ENCODE results near the gene GAL3ST2.
"Not testable (repeated sequence)": the region's sequence is repeated elsewhere in the genome, so short reads cannot be mapped to it uniquely, and the experiment has no call there.

Gene GAL3ST2

DNA sequence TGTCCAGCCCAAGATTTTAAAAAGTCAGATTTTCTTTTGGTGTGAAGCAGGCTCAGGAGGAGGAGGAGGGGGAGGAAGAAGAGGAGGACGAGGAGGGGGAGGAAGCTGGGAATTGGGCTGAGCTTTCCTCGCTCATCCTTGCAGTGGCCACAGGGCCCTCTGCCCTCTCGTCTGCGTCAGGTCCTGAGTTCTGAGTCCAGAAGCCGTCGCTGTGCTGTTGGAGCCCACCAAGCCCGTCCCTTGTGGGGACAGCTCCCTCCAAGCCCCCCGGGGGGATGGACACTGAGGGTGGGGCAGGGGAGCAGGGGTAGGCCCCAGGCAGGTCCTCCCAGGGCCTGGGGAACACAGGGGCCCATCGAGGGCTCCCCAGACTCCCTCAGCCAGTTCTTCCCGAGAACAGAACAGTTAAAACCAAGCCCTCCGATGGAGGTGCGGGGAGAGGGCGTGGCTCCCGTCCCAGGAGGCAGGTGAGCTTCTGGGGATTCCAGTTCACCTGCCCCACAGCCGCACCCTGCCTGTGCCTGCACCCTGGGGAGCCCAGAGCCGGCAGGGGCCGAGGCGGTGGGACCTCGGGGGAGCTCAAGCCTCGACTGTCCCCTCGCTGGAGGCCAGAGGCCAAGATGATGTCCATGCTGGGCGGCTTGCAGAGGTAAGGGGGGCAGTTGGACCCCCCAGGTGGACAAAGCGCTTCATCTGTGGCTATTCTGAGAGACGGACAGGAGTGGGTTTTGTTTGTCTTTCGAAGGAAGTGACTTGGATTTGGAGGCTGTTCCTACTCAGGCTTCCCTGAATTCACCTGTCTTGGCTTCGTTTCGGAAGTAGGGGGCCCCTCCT is at the start of gene GAL3ST2:
Gene GAL3ST2, plus strand, starts transcription at position 487 of the 834 bp plus-strand sequence. Its CDS starts 134 bp downstream, at position 621.
- DNase-seq, result no peak

DNA sequence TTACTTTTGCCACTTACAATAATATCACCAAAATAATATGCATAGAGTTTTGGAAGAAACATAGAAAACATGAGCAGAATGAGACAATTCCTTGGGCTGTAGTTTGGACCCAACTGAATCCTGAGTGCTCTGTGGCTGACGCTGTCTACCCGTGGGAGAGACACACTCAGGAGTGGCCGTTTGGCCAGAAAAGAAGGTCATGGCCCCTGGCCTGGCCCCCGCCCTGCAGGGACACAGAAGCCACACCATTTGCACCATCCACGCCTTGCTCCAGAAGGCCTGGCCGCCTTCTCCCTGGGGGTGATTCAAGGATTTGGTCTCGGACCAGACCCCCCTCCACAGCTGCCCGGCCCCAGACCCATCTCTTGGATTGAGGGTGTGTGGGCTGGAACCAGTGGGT is 48.6 kb upstream of the GAL3ST2 start:
- DNase-seq, result no peak

DNA sequence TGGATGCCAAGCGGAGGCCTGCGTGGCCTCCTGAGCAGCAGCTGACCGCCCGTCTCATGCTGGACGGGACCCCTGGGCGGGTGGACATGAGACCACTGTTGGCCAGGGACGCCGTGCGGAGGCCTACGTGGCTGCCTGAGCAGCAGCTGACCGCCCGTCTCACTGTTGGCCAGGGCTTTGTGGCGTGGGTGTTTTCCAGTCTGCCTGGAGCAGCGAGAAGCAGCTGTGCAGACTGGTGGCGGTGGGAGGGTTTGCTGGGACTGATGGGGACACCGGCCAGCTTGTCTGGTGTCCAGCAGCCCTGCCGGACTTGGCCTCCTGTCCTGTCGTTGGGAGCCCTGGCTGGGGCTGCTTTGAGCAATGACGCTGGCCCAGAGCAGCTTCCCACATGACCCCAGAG is 48.0 kb upstream of the GAL3ST2 start:
- no peak for DNase-seq

DNA sequence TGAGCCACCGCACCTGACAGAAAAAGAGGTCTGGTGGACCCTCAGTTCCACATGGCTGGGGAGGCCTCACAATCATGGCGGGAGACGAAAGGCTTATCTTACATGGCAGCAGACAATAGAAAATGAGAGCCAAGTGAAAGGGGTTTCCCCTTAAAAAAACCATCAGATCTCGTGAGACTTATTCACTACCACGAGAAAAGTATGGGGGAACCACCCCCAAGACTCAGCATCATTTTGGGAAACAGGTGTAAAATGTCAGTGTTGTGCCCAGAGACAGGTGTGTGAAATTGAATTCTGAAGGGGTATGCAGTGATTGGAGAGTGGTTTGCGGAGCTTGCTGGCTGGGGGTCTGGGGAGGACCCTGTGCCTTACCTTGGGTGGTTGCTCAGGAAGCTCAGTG is 46.8 kb upstream of the GAL3ST2 start:
- no peak for DNase-seq

DNA sequence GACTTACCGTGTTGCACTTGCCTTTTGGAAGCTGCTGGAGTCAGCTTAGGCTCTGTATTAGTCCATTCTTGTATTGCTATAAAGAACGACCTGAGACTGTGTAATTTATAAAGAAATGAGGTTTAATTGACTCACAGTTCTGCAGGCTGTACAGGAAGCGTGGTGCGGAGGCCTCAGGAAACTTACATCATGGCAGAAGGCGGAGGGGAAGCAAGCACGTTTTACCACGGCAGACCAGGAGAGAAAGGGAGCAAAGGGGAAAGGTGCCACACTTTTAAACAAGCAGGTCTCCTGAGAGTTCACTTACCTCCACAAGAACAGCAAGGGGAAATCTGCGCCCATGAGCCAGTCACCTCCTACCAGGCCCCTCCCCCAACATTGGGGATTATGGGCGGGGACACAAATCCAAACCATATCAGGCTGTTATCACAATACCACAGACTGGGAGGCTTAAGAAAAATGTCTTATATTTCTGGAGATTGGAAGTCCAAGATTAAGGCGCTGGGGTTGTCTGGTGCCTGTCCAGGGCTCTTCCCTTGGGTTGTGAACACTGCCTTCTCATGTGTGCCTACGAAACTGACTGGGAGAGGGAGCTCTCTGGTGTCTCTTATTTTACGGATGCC is 45.8 kb upstream of the GAL3ST2 start:
- no peak for DNase-seq

DNA sequence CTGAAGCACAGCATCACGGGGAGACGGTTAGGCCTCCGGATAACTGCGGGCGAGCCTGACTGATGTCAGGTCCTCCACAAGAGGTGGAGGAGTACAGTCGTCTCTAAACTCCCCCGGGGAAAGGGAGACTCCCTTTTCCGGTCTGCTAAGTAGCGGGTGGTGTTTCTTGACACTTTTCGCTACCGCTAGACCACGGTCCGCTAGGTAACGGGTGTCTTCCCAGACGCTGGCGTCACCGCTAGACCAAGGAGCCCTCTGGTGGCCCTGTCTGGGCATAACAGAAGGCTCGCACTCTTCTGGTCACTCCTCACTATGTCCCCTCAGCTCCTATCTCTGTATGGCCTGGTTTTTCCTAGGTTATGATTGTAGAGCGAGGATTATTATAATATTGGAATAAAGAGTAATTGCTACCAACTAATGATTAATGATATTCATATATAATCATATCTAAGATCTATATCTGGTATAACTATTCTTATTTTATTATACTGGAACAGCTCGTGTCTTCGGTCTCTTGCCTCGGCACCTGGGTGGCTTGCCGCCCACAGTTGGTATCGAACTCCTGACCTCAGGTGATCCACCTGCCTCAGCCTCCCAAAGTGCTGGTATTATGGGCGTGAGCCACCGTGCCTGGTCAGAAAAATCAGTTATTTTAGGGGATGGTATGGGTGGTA is 44.0 kb upstream of the GAL3ST2 start:
- peak; percentile 49 for DNase-seq

DNA sequence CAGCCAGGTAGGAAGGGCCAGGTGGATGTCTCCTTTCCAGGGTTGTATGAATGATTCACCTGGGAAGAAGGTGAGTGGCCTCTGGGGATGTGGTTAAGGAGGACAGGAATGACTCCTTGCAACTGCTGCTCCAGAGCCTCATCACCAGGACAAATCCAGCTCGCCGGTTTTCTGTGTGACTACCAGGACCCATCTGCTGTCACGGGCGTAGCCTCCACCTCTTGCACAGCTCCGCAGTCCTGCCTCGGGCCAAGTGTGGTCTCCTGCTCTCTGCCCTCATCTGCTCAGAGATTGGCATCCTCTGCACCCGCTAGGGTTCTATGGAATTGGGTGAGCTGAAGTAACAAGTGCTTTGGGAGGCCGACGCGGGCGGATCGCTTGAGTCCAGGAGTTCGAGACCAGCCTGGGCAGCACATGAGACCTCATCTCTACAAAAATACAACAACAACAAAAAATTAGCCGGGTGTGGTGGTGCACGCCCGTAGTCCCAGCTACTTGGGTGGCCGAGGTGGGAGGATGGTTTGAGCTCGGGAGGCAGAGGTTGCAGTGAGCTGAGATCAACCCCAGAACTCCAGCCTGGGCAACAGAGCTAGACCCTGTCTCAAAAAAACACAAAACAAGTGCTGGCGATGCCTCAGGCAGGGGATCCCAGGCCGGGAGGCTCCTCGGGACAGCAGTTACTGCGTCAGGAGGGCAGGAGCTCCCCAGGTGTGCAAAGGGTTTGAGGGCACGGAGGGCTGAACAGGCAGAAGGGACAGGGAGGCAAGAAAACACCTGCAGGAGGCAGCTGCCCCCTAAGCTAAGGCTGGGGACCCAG is 43.0 kb upstream of the GAL3ST2 start:
- DNase-seq, result no peak

DNA sequence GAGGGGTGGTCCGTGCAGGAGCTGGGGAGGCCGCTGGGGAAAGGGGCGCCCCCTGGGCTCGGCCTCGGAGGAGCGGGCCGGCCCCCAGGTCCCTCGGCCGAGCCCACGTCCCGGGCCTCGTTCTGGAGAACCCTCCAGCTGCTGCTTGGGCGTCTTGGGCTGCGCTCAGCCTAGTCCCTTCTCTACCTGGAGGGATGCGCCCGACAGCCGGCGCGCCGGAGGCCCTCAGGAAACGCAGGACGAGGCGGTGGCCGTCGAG is 42.5 kb upstream of the GAL3ST2 start:
- no peak for DNase-seq

DNA sequence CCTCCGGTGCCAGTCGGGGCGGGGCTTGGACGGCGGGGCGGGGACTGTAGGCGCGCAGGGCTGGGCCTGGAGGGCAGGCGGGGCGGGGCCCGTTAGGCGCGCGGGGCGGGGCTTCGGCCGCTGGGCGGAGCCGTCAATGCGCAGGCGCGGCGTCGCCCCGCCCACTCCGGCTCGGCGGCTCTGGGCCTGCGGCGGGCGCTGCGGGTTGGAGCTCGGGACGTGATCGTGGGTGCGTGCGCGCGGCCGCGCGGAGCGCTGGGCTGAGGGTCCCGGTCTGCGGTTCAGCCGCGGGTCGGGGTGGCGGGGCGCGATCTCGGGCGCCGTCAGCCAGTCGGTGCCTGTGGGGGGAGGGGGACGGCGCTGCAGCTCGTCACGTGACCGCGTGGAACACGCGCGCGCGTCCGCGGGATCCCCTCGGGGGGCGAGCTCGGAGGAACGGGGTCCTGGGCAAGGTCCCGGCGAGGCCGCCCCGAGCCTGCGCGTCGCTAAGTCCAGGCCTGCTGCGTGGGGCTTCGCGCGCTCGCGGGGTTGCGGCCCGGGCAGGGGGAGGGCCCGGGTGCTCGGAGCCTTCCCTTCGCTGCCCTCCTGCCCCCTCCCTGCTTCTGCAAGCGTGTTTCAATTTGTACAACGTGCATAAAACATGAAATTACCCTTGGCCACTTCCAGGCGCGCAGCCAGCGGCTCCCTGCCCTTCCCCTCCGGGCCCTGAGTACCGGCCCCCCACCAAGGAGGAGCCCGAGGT is 42.0 kb upstream of the GAL3ST2 start, which contains the start of gene D2HGDH:
Gene D2HGDH, plus strand, starts transcription at position 164 of the 742 bp plus-strand sequence. CDS start 595 bp downstream, outside the sequence.
- DNase-seq, result peak; percentile 82

DNA sequence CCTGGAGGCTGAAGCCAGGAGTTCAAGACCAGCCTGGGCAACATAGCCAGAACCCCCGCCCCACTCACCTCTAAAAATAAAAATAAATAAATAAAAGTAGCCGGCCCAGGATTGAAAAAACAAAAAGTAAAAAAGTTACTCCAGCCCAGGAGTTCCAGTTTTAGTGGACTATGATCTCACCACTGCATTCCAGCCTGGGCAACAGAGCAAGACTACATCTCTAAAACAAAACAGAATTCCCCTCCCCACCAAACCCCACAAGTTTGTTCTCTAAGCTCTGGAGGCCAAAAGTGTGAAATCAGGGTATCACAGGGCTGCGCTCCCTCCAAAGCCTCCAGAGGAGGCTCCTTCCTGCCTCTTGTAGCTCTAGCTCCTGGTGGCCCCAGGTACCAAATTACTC is 40.5 kb upstream of the GAL3ST2 start:
- no peak for DNase-seq

DNA sequence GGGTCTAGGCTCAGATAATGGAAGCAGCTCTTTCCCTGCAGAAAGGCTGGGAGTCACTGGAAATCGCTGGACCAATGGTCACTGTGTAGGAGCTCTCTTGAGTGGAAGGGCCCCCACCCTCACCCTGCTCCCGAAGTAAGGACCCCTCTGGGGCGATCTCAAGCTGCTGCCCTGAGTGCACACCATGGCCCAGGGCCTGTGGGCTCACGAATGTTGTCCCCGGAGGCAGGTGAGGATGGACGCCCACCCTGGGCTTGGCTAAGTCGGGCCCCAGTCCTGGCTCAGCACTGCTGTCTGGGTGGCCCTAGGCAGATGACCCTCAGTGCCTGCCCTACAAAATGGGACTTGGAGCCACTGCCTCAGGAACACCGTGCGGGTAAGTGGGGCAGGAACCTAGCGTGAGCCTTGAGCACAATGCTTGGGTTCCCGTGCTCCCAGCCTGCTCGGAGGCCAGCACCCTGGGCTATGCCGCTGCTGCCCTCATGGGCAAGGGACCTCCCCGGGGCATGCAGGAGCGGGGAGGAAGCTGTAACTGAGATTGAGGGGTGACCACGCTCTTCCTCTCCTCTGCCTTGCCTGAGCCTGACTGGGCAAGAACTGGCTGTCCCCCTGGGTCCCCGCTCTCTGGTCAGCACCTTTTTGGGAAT is 38.5 kb upstream of the GAL3ST2 start:
- DNase-seq, result no peak

DNA sequence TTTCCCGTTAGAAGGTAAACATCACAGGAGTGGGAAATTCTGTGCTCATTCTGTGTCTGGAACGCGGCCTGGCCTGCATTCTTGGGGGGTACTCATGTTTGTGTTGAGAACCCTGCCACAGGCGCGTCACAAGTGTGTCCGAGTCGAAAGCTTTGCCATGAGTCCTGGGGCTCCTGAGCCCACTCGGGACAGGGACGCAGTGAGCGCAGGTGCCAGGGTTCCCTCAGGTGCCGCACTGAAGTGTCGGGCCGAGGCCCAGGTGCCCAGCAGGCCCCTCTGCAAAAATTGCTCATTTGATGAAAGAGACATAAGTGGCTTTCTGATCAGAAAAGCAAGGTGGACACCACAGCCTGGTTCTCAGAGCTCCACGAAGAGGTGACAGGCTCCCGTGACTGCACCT is 37.4 kb upstream of the GAL3ST2 start:
- DNase-seq, result no peak

DNA sequence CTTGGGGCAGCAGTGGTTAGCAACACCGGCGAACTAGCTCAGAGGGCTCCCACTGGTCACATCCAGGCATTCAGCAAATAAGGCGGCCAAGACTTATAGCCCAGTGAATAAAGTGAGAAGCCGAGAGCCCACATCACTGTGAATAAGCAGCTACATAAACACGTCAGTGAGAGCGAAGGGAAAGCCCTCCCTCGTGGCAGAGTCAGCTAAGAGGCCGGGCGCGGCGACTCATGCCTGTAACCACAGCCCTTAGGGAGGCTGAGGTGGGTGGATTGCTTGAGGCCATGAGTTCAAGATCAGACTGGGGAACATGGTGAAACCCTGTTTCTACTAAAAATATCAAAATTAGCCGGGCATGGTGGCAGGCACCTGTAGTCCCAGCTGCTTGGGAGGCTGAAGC is 37.0 kb upstream of the GAL3ST2 start:
- peak; percentile 9 for DNase-seq

DNA sequence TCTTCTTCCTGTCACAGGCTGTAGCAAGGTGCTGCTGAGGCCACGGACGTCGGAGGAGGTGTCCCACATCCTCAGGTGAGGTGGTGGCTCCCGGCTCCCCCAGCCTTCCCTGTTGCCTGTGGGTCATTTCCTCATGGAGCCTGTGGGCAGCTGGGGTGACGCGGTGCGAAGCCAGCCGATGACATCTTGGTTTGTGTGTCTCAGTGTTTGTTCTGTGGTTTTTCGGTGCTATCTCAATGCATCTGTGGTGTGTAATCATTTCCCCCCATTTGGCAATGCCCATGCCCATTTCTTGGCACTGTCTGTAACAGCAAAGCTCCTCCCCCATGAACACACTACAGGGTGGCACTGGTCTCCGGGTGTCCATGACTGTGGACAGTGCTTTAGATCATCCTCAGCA is 35.6 kb upstream of the GAL3ST2 start:
- DNase-seq, result peak; percentile 45

DNA sequence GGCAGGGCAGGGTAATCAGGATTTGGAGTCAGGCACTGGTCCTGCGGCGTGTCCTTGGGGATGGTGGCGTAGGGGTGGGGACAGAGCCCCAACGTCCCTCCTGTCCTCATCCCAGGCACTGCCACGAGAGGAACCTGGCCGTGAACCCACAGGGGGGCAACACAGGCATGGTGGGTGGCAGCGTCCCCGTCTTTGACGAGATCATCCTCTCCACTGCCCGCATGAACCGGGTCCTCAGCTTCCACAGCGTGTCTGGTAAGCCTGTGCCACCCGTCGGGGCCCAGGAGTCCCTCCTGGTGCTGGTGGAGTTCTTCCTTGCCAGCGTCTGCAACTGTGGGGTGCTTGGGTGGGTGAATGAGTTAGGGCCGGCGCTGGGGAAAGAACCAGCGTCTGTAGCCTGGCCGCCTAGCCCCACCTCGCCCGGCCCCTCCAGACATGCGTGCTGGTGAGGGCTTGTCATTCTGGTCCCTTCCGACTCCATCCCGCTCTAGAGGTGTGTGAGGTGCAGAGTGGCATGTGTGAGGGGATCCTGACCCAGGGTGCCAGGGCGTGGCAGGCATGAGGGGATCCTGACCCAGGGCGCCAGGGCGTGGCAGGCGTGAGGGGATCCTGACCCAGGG is 34.2 kb upstream of the GAL3ST2 start:
- no peak for DNase-seq

DNA sequence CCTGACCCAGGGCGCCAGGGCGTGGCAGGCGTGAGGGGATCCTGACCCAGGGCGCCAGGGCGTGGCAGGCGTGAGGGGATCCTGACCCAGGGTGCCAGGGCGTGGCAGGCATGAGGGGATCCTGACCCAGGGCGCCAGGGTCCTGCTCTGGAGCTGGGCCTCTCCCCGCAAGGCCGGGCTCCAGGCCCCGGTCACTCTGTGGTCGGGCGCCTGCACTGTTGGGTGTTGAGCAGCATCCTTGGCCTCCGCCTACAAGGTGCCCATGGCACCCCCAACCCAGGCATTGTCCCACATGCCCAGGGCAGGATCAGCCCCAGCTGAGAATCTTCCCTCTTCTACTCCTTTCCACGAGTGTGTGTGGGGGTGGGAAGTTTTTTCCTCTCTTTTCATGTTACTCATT is 33.6 kb upstream of the GAL3ST2 start:
- not testable (repeated sequence) for DNase-seq

DNA sequence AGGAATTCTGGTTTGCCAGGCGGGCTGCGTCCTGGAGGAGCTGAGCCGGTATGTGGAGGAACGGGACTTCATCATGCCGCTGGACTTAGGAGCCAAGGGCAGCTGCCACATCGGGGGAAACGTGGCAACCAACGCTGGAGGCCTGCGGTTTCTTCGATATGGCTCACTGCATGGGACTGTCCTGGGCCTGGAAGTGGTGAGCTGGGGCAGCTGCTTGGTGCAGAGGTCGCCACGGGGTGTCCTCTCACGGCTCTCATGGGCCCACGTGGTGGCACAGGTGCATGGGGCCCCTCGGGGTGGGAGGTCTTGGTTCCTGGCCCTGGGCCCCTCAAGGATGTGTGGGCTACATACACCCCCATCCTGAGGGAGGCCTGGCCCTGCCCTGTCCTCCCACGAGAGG is 33.0 kb upstream of the GAL3ST2 start:
- DNase-seq, result no peak

DNA sequence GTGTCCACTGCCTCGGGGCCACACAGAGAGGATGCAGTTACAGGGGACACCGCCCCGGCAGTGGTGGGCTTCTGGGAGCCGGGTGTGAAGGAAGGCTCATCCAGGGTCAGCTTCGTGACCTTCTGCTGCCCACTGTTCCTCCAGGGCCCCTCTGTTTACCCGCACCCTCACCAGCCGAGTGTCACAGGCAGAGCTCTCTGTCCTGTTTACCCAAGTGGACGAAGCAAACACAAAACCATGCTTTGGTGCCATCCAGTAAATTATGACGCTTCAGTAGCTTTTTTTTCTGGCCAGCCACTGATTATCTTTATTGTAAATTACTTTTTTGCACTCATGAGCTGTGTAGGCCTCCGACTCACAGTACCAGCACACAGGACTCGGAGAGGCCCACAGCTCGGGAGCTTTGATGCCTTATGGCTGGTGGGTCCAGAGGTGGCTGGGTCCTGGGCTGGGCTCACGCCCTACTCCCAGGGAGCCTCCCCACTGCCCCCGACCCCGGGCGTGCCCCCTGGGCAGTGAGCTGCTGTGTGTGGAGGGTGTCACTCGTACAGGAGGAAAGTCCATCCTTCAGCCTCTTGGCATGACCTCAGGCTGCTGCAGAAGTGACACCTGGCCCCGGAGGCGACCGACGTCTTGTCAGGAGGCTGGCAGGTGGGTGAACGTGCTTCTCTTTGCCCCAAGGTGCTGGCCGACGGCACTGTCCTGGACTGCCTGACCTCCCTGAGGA is 32.4 kb upstream of the GAL3ST2 start:
- no peak for DNase-seq

DNA sequence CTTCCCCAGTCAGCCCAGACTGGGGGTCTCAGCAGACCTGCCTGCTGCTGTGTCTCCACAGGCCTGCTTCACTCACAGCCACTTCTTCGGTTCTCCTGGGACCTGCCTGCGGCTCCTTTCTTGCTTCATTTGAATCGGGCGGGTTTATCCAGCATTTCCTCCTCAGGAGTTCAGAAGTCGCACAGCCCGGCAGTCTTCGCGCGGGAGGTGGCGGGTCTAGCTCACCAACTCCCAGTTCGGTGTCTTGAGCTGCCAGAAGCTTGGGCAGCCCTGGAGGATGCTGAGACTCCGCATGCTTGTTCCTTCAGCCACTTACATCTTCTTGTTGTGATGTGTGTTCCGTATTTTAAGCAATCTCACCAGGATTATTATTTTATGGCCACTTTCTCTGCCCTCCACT is 31.3 kb upstream of the GAL3ST2 start:
- DNase-seq, result no peak

DNA sequence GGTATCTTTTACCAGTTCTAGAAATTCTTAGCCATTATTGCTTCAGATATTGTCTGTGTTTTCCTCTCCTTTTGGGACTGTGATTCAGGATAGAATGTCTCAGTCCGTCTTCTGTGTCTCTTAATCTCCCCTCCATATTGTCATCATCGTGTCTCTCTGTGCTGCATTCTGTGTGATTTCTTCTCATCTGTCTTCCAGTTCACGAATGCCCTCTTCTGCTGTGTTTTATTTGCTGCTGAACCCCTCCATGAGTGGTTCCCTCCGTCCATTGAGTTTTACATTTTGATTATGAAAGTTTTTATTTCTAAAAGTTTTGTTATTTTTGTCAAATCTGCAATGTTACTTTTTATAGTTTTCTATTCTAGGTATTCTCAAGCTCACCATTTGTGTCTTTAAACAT is 30.5 kb upstream of the GAL3ST2 start:
- DNase-seq, result no peak

Measured in CD4-positive, alpha-beta T cell treated with Interleukin-4 for 4 hours (primary cell).